A549 treated with Hydrocortisone at 1 μM for 4 hours (cell line): ENCODE data around the gene NPR2. TPM values are rescaled to one million over a fixed set of nuclear protein-coding genes. Genes with fewer than 3 reads are reported as not detected.

Experiments used
- total RNA-seq: library from RNA; stranded (reverse); fragments of 200-300 nt; extraction: Qiagen RNA extraction; gene quantifications from 5 replicates; pipeline ENCODE4 v1.2.3, GENCODE V29; 2022

NPR2 gene
- 3.8 to 6.9 TPM (median 5.4 TPM) in 5 replicates for total RNA-seq

DNA sequence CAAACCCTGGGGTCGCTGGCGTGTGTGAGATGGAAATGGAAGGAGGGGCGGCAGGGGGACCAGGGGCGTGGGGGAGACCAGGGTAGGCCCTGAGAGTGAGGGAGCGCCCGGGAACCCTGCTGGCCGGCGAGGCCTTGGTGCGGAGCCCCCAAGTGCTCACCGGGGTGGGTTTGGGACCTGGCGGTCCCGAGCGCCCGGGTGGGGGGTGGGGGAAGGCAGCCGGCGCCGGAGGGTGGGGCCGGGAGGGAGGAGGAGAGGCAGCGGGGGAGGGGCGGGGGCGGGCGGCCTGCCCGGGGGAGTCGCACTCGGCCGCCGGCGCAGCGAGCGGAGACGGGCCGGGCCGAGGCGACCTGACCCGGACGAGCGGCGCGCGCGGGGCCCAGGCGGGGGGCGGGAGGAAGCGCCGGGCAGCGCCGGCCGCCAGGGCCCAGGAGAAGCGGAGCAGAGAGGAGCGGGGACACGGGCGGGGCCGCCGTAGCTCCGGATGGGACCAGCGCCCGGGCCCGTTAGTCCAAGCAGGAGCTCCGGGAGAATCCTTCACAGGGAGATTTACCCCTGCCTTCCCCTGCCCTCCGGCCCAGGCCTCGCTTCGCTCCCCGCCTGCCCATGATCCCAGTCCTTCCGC is at the start of gene NPR2:
Gene NPR2 (plus strand): TSS at position 295 of the 625 bp plus-strand sequence. CDS start 818 bp downstream, outside the sequence.

DNA sequence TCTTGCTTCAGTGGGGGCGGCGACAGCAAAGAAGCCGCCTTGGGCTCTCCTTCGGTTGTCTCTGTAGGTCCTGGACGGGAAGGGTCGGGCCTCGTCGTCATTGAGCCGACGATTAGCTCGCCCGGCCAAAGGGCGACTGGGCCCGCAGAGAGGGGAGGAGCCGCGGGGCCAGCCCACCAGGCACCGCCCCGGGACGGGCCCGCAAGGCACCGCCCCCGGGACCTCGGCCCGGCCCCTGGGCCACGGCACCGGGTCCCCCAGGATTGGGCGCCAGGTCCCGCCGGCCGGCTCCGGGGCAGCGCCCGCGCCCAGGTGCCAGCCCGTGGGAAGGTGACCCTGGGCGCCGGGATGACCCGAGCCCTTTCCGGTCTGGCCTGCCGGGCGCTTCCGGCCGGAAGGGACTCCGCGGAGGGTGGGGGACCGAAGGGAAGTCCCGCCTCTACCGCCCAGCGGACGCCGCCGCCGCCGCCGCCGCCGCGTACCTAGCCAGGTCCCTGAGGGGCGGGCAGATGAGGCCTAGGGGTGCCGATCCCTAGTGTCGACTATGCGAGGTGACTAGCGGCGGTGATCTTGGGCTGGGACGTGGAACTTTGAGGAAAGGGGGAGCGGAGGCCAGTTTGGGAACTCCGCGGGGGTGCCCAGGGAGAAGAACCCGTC is 42.4 kb upstream of the NPR2 start, which contains the start of the genes GBA2 and RGP1:
Gene GBA2 (minus strand): TSS at position 371 of the 657 bp plus-strand sequence. CDS start 524 bp downstream, outside the sequence.
Gene RGP1 (plus strand): TSS at position 430 of the 657 bp plus-strand sequence. CDS start 469 bp downstream, outside the sequence.

DNA sequence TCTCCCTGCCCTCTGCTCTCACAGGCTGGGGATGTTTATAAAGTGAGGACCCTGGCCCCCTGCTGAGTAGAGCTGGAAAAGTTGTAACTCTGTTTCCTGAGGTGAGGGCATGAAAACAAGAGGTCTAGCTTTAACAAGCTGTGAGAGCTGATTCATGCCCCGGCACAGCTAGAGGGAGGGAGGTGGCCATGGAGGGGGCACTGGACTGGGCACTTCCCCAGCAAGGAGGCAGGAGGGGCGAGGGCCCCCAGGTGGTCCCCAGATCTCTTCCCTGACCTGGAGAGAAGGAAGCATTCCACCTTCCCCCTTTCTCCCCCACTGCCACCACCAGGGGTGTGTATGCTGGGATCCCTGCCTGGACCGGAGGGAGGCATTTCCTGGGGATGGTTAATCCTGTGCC is 37.1 kb upstream of the NPR2 start, which contains the start of gene MSMP:
Gene MSMP (minus strand): TSS at position 13 of the 400 bp plus-strand sequence. CDS start 147 bp downstream, outside the sequence.

DNA sequence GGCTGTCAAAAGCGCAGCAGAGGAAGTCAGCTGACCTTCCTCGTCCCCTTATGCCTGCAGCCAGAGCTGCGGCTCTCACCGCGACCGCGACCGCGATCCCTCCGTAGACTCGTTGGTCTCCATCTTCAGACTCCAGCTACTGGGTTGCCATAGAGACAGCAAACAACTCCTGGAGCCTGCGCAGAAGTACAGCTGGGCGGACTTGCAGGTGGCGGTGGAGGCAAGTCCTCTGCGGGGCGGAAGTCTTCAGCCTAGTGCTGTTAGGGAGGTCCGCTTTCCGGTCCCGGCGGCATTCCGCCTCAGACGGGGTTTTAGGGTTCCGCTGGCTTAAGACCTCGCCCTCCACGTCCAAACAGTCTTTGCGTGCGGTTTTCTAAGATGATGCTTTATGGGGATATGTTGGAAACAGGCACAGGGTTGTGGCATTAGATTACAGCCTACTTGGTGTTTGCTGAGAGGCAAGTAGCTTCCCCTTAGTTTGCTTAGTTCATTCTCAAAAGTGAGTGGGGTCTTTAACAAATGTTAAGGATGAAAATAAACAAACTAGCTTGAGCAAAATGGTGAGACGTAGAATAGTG is 20.7 kb downstream of the NPR2 start, which contains the start of gene SPAG8:
Gene SPAG8 (minus strand): TSS at position 238 of the 578 bp plus-strand sequence. CDS start 115 bp downstream, at position 123.

DNA sequence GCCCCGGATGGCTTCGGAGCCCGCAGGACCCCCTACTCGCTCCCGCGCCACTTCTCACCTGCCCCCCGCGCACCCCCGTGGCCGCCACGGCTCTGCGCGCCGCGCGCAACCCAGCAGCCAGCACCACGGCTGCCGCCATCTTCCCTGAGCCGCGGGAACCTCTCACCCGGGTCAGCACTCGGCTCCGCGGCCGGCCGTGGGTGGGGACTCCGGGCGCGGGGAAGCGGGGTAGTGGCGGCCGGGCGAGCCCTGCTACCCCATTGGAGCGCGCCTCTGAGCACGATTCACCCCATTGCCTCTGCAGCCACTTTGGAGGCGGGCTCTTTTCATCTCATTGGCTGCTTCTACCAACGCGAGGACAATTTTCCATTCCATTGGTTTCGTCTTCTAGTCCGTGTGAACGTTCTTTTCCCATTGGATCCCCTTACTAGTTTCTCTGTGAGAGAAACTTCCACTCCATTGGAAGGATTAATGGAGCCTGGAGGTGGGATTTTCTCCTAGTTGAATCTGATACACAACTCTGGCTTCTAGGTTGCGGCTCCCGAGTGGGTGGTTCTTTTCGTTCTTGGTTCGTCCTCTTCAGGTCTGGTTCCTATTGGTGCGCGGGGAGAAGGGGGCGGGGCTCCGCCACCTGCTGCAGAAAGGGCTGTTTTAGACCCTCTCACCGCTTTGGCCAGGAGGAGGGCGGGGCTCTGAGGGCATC is 23.6 kb downstream of the NPR2 start, which contains the start of gene HINT2:
Gene HINT2 (minus strand): TSS at position 202 of the 703 bp plus-strand sequence. CDS start 63 bp downstream, at position 139.

DNA sequence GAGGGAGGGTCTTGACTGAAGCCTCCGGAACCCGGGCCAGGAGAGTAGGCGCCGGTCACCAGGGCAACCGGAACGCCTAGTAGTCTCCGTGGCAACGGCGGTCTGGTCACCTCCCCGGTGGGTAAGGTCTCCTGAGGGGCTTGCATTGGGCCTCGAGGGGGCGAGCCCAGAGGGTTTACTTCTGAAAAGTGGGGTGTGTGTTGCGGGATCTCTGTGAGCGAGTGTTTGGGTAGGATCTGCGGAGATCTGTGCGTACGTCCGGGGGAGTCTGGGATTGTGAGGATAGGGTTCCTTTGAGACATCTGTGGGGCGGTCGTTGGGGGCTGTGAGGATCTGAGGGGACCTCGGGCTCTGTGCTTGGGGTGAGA is 37.3 kb downstream of the NPR2 start, which contains the start of gene FAM221B:
Gene FAM221B (minus strand): TSS at position 17 of the 368 bp plus-strand sequence. CDS start 2,571 bp downstream, outside the sequence.

DNA sequence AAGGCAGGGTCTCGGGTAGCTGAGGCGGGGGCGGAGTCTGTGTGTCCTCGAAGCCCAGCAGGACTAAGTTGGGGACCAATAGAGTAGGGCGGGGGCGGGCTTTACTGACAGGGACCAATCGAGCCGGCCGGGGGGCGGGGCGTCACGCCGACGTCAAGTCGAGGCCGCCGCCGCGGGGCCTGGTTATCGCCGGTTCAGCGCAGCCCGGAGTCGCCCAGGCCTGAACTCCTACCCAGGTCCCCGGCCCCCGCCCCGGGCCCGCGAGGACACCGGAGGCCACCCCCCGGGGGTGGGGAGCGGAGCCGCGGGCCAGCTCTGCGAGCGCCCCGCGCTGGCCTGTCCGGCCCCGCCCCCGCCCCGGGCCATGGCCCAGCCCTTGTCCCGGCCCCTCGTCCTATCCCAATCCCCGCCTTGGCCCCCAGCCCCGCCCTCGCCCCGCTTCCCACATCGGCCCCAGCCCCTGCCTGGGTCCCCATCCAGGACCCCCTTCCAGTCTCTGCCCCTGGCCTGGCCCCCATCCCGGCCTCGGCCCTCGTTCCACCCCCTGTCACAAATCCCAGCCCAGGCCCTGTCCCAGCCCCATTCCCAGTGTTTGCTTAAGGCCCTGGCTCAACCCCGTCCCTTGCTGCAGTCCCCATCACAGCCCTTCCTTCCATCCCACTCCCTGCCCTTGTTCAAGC is 37.8 kb downstream of the NPR2 start, which contains the start of gene TMEM8B:
Gene TMEM8B (plus strand): TSS at position 145 of the 680 bp plus-strand sequence. CDS start 220 bp downstream, at position 365.

Other genes starting within 250 kb of the NPR2 start
- gene TESK1, start 186.3 kb upstream of the NPR2 start, total RNA-seq: 25.3 to 29.8 TPM (median 28.8 TPM) in 5 replicates
- 0.11 to 0.20 TPM (median 0.15 TPM) in 4 of 5 replicates, not detected in the other for gene CD72, start 173.2 kb upstream of the NPR2 start, total RNA-seq
- gene SIT1, start 140.7 kb upstream of the NPR2 start, total RNA-seq: not detected in 5 replicates
- gene RMRP, start 133.6 kb upstream of the NPR2 start, total RNA-seq: 8.7 to 24.4 TPM (median 17.9 TPM) in 4 of 5 replicates, not detected in the other
- 23.0 to 32.2 TPM (median 31.3 TPM) in 5 replicates for gene CCDC107, start 133.3 kb upstream of the NPR2 start, total RNA-seq
- 13.6 to 18.2 TPM (median 17.4 TPM) in 5 replicates for gene ARHGEF39, start 126.4 kb upstream of the NPR2 start, total RNA-seq
- gene CA9, start 117.7 kb upstream of the NPR2 start, total RNA-seq: 4.3 to 7.6 TPM (median 7.1 TPM) in 5 replicates
- 626 to 688 TPM (median 676 TPM) in 5 replicates for gene TPM2, start 101.7 kb upstream of the NPR2 start, total RNA-seq
- 111 to 160 TPM (median 122 TPM) in 5 replicates for gene TLN1, start 59.4 kb upstream of the NPR2 start, total RNA-seq
- 55.6 to 64.0 TPM (median 57.5 TPM) in 5 replicates for gene CREB3, start 58.9 kb upstream of the NPR2 start, total RNA-seq
- 31.2 to 37.5 TPM (median 35.7 TPM) in 5 replicates for gene GBA2, start 42.4 kb upstream of the NPR2 start, total RNA-seq
- gene RGP1, start 42.3 kb upstream of the NPR2 start, total RNA-seq: 12.6 to 19.2 TPM (median 16.0 TPM) in 5 replicates
- 0.40 to 0.58 TPM in 2 of 5 replicates, not detected in the others for gene MSMP, start 37.3 kb upstream of the NPR2 start, total RNA-seq
- 0.27 to 0.49 TPM (median 0.35 TPM) in 5 replicates for gene SPAG8, start 20.7 kb downstream of the NPR2 start, total RNA-seq
- gene HINT2, start 23.5 kb downstream of the NPR2 start, total RNA-seq: 55.0 to 109 TPM (median 99.7 TPM) in 5 replicates
- gene FAM221B, start 37.1 kb downstream of the NPR2 start, total RNA-seq: not detected in 5 replicates
- gene TMEM8B, start 37.6 kb downstream of the NPR2 start, total RNA-seq: 2.6 to 4.0 TPM (median 3.3 TPM) in 5 replicates
- not detected in 5 replicates for gene OR13J1, start 78.8 kb downstream of the NPR2 start, total RNA-seq
- 0.20 to 0.47 TPM (median 0.30 TPM) in 5 replicates for gene HRCT1, start 114.6 kb downstream of the NPR2 start, total RNA-seq
- 0.05 to 0.15 TPM (median 0.07 TPM) in 3 of 5 replicates, not detected in the others for gene SPAAR, start 117.9 kb downstream of the NPR2 start, total RNA-seq
- not detected in 5 replicates for gene OR2S2, start 166.6 kb downstream of the NPR2 start, total RNA-seq
- gene RECK, start 245.3 kb downstream of the NPR2 start, total RNA-seq: 5.5 to 6.3 TPM (median 6.0 TPM) in 5 replicates